SK-N-MC (cell line): ENCODE results near the gene LRP5.

Source experiments
- DNase-seq: peaks from one replicate; pipeline ENCODE4 v3.0.0-alpha.2; 2011; ENCODE audit warnings: low read depth, low spot score
- H3K27ac ChIP-seq: fragments of 200-600 bp; sonication (generic); 2 replicates; pipeline ENCODE4 v1.5.1; 2016; ENCODE audit warnings: mixed run types
- H3K36me3 ChIP-seq: fragments of 200-600 bp; sonication (generic); 2 replicates; pipeline ENCODE4 v1.6.1; 2017; ENCODE audit warnings: antibody characterized with exemption, low read length, mixed read lengths; ENCODE audit not compliant: insufficient read depth
- H3K4me3 ChIP-seq: fragments of 200-600 bp; sonication (generic); 2 replicates; pipeline ENCODE4 v1.5.1; 2016
- H3K9ac ChIP-seq: fragments of 200-600 bp; sonication (generic); 2 replicates; pipeline ENCODE4 v1.8.0; 2017; ENCODE audit warnings: mixed run types, mixed read lengths; ENCODE audit not compliant: insufficient read length
- H3K9me3 ChIP-seq: fragments of 200-600 bp; sonication (generic); 2 replicates; pipeline ENCODE4 v1.6.1; 2017; ENCODE audit warnings: low read depth, mild to moderate bottlenecking, antibody characterized with exemption, low read length, moderate library complexity, mixed read lengths
- EZH2 ChIP-seq: fragments of 200-600 bp; sonication (generic); IDR thresholded peaks from one replicate; pipeline ENCODE4 v1.6.1; 2017; ENCODE audit warnings: antibody characterized with exemption
- FOXP2 ChIP-seq: optimal IDR thresholded peaks from 2 replicates; pipeline ENCODE3; 2011; ENCODE audit warnings: mild to moderate bottlenecking, moderate library complexity; ENCODE audit not compliant: insufficient read depth; ENCODE audit errors: extremely low read length, control extremely low read depth
- POLR2AphosphoS5 ChIP-seq: IDR thresholded peaks from 2 replicates; pipeline ENCODE4 v1.6.1; 2012; ENCODE audit warnings: mild to moderate bottlenecking, low read depth, low read length, borderline replicate concordance

The LRP5 gene

DNA sequence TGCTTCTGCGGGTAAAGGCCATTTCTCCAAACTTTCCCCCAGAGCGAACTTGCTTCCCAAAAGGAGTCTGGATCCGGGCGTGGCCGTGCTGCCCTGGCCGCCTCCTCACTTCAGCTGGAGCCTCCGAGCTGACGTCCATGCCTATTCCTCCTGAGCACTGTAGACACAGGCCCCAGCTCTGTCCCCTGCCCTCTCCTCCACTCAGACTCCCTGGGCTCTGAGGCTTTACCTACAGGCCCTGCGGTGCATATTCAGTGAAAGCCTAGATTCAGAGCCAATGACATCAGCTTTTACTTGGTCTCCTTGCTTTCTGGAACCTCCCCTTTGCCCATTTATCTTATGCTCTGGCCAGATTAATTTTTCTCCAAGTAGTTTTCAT is 9.7 kb downstream of the LRP5 start:
- Histone ChIP-seq H3K27ac (no peak overlapping the region), H3K9ac (no peak overlapping the region), H3K4me3 (no peak overlapping the region), H3K36me3 (0 out of 2 replicates have a peak, but pooled peaks cover 4% of the 10 kb centered on the region), H3K9me3 (no peaks in the 10 kb centered on the region)
- TF ChIP-seq POLR2AphosphoS5 (no peak), FOXP2 (no peak), EZH2 (no peak)
- DNase-seq = no peak

DNA sequence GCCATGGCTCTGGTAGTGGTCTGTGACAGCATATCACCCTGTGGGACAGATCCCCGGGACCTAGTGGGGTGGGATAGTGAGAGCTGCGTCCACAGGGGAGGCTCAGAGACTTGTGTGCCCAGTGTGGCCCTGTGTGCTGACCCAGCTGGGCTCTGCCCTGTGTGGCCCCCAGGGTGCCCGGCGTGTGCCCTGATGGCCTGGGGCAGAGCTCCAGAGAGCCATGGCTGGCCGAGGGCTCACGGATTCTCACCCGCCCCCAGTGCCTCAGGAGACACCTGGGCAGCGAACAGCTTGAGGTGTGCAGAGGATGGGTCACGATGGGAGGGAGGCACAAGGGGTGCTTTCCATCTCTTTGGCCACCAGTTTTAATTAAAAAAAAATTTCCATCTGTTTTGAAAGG is 11.8 kb downstream of the LRP5 start:
- no peak overlapping the region for H3K9ac ChIP-seq
- TF ChIP-seq EZH2 (no peak), FOXP2 (no peak), POLR2AphosphoS5 (no peak)
- no peak overlapping the region for H3K27ac ChIP-seq
- H3K9me3 ChIP-seq = no peaks in the 10 kb centered on the region
- no peak for DNase-seq
- no peak overlapping the region for H3K4me3 ChIP-seq
- 0 out of 2 replicates have a peak, but pooled peaks cover 4% of the 10 kb centered on the region for H3K36me3 ChIP-seq

DNA sequence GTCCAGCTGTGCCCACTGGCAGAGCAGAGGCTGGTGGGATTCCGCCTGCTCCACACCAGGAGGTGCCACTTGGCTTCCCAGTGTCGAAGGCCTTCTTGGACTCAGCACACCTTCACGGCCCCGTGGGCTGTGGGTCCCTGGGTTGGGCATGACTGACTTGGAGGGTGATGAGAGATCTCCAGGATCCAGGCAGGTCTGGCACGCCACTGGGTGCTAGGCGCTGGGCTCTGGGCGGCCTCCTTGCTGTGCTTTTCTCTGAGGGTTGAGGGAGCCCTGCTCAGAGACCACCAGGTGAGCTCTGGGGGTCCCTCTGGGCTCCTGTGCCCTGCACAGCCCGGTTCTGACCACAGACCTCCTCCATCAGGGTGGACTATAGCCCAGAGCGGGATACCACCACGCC is 12.3 kb downstream of the LRP5 start:
- DNase-seq = no peak
- no peak for TF ChIP-seq POLR2AphosphoS5
- no peak for TF ChIP-seq EZH2
- Histone ChIP-seq H3K36me3 (0 out of 2 replicates have a peak, but pooled peaks cover 4% of the 10 kb centered on the region), H3K9ac (no peak overlapping the region), H3K9me3 (no peaks in the 10 kb centered on the region), H3K27ac (no peak overlapping the region), H3K4me3 (no peak overlapping the region)

DNA sequence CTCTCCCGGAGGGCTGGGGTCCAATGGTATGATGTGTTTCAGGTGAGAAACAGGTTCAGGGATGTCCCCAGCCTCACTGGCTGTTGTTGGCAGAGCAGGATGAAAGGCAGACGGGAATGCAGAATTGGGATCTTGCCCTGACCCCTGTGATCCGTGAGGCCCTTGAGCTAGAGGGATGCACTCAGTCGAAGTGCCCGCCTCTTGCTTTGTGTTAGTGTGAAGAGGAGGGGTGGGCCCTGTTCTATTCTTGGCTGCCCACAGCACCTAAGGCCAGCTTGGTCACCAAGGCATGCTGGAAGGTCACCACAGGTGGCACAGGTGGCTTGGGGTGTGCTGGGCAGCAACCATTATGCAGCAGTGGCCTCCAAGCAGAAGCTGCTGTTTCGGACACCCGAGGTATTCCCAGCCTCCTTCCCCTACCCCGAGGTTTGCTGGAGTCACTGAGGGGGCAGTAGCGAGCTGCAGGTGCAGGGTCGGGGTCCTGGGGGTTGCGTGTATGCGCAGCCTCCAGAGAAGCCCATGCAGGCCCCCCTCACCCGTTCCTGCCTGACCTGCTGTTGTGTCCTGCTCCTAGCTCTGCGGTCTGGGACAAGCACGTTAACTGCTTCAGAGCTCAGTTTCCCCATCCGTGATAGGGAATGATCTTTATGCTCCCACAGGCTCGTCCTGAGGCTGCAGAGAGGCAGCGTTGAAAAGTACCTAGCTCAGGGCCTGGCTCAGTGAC is 13.0 kb downstream of the LRP5 start:
- no peak overlapping the region for H3K27ac ChIP-seq
- TF ChIP-seq POLR2AphosphoS5 (no peak), FOXP2 (no peak), EZH2 (no peak)
- no peak overlapping the region for H3K9ac ChIP-seq
- H3K9me3 ChIP-seq = no peaks in the 10 kb centered on the region
- 0 out of 2 replicates have a peak, but pooled peaks cover 4% of the 10 kb centered on the region for H3K36me3 ChIP-seq
- DNase-seq = no peak
- H3K4me3 ChIP-seq = no peak overlapping the region

DNA sequence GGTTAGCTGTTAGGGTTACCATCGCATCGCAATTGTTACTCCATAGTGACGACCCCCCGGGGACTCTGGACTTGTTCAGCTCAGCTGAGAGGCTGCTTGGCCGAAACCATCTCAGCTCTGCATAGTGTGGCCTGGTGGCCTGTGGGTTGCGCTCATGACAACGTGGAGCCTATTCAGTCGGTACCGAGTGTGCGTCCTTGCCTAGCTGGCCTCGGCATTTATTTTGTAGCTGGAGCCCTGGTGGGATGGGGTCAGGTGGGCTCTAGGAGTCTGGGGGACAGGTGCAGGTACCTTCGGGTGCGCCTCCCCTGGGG is 13.5 kb downstream of the LRP5 start:
- Histone ChIP-seq H3K36me3 (no peaks in the 10 kb centered on the region), H3K9ac (no peak overlapping the region), H3K27ac (no peak overlapping the region), H3K4me3 (no peak overlapping the region), H3K9me3 (no peaks in the 10 kb centered on the region)
- no peak for TF ChIP-seq POLR2AphosphoS5
- no peak for TF ChIP-seq FOXP2
- TF ChIP-seq EZH2 = no peak
- DNase-seq = no peak

DNA sequence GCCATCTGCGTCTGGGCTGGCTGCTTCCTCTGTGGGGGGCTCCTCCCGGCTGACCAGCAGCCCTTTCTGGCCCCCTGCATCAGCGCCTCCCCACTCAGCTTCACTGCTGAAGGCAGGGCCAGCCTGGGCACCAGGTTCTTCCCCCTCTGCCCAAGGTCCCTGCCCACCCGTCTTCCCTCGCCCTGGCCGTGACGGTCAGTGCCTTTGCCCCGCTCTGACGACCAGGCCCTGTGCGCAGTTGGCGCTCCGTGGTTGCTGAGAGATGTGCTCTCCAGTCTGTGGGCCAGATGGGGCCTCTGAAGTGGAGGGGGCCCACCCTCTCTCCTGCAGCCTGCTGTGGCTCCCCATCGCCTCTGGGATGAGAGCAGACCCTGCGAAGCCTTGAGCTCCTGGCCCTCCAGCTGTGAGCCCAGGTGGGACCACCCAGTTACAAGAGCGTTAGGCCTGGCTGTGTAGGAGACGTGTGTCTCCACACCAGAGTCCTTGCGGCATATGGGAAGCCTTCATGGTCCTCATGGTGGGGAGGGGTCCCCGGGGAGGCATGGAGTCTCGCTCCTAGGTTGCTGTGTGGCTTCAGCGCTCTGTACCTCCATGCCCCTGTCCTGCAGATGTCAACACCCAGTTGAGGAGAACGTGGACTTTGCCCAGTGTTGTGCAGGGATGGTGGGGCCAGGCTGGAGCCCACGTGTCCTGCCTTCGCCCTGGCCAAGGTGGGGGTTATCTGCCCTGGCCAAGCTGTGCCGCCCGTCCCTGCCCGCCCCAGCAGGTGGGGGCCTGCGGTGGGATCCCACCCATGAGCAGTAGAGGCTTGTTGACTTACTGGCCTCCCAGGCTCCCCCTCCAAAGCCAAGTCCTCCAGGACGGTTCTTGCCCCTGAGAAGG is 14.2 kb downstream of the LRP5 start:
- Histone ChIP-seq H3K9ac (no peak overlapping the region), H3K27ac (no peak overlapping the region), H3K9me3 (no peaks in the 10 kb centered on the region), H3K36me3 (no peaks in the 10 kb centered on the region), H3K4me3 (no peak overlapping the region)
- TF ChIP-seq EZH2 (no peak), POLR2AphosphoS5 (no peak), FOXP2 (no peak)
- no peak for DNase-seq

DNA sequence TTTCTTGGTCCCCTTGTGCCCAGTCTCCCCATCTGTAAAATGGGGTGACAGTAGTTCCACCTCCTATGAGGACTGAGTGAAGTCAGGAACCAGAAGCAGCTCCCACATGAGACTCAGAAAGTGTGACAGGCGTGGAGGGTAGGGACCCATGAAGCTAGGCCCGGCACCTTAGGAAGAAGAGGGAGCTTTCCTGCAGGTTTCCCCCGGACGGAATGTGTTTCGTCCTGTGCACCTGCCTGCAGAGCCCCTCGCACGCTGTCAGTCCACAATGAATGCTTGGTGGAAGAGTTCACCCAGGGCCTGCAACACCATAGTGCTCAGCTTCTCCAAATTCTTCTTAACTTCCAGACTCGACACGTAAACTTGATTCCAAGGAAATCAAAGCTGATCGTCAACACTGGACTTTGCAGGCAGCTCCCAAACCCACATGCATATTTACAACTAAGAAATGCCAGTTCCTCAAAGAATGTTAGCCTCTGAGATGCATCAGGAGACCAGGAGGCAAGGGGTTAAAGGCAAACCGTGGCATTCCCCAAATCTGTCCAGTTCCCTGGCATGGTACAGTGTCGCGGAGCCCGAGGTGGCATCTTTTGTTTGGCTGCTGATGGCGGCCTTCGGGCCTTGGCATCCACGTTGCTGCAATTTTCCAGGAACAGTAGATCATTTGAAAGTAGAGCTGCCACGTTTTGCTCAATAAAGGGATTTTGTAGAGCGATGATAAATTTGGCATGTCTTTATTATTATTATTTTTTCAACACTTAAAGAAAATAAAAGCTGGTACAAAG is 15.4 kb downstream of the LRP5 start:
- no peak for DNase-seq
- TF ChIP-seq EZH2 = no peak
- no peak for TF ChIP-seq FOXP2
- TF ChIP-seq POLR2AphosphoS5 = no peak
- Histone ChIP-seq H3K4me3 (no peak overlapping the region), H3K27ac (no peak overlapping the region), H3K9ac (no peak overlapping the region), H3K9me3 (no peaks in the 10 kb centered on the region), H3K36me3 (no peaks in the 10 kb centered on the region)
